Measurements from ENCODE around the gene NAXE. TPM values are rescaled to one million over a fixed set of nuclear protein-coding genes. Genes with fewer than 3 reads are reported as not detected.
"Not testable (repeated sequence)": the region's sequence is repeated elsewhere in the genome, so short reads cannot be mapped to it uniquely, and the experiment has no call there.

NAXE gene
- total RNA-seq, 2 donors from 2014 or later = 56.2 to 74.7 TPM

GRCh38 chr1:156594190-156594589 is 2.6 kb downstream of the NAXE start:
- H3K4me1 Mint-ChIP-seq = peaks cover 11% of the 10 kb centered on the region
- H3K36me3 Mint-ChIP-seq (ENCODE audit: low read depth) = peaks cover 64% of the 10 kb centered on the region
- no peaks in the 10 kb centered on the region for H3K27me3 Mint-ChIP-seq
- no peak overlapping the region for H3K4me3 Mint-ChIP-seq
- peak overlapping the region; percentile 45 for H3K27ac Mint-ChIP-seq
- no peak for ATAC-seq (replicated peaks)
- no peaks in the 10 kb centered on the region for H3K9me3 Mint-ChIP-seq

GRCh38 chr1:156595016-156595415 is 3.4 kb downstream of the NAXE start:
- peaks cover 72% of the 10 kb centered on the region for H3K36me3 Mint-ChIP-seq (ENCODE audit: low read depth)
- peak overlapping the region; percentile 15 for H3K27ac Mint-ChIP-seq
- no peak for ATAC-seq (replicated peaks)

GRCh38 chr1:156596426-156596825 is 4.8 kb downstream of the NAXE start:
- H3K4me1 Mint-ChIP-seq = peaks cover 11% of the 10 kb centered on the region
- peaks cover 86% of the 10 kb centered on the region for H3K36me3 Mint-ChIP-seq (ENCODE audit: low read depth)
- peak overlapping the region; percentile 41 for H3K27ac Mint-ChIP-seq
- no peak overlapping the region for H3K4me3 Mint-ChIP-seq
- H3K9me3 Mint-ChIP-seq = no peaks in the 10 kb centered on the region
- no peaks in the 10 kb centered on the region for H3K27me3 Mint-ChIP-seq
- no peak for ATAC-seq (replicated peaks)

More at GRCh38 chr1:156595016-156595415, 3.4 kb downstream of the NAXE start:
- Mint-ChIP-seq H3K4me3 (no peak overlapping the region), H3K27me3 (no peaks in the 10 kb centered on the region), H3K4me1 (peaks cover 11% of the 10 kb centered on the region), H3K9me3 (no peaks in the 10 kb centered on the region)

GRCh38 chr1:156598125-156598524 is 6.5 kb downstream of the NAXE start:
- no peaks in the 10 kb centered on the region for H3K27me3 Mint-ChIP-seq

GRCh38 chr1:156598731-156599432 is 7.3 kb downstream of the NAXE start:
- H3K4me3 Mint-ChIP-seq = no peak overlapping the region
- peak overlapping the region; percentile 45 for H3K27ac Mint-ChIP-seq
- no peak for ATAC-seq (replicated peaks)
- H3K27me3 Mint-ChIP-seq = no peaks in the 10 kb centered on the region
- H3K9me3 Mint-ChIP-seq = no peaks in the 10 kb centered on the region
- peaks cover 77% of the 10 kb centered on the region for H3K36me3 Mint-ChIP-seq (ENCODE audit: low read depth)
- peaks cover 15% of the 10 kb centered on the region for H3K4me1 Mint-ChIP-seq

More at GRCh38 chr1:156598125-156598524, 6.5 kb downstream of the NAXE start:
- no peak for ATAC-seq (replicated peaks)
- peak overlapping the region; percentile 45 for H3K27ac Mint-ChIP-seq
- H3K9me3 Mint-ChIP-seq = no peaks in the 10 kb centered on the region
- no peak overlapping the region for H3K4me3 Mint-ChIP-seq
- peaks cover 80% of the 10 kb centered on the region for H3K36me3 Mint-ChIP-seq (ENCODE audit: low read depth)
- H3K4me1 Mint-ChIP-seq = peaks cover 15% of the 10 kb centered on the region

GRCh38 chr1:156599811-156600210 is 8.2 kb downstream of the NAXE start:
- ATAC-seq (replicated peaks) = peak; percentile 46
- Mint-ChIP-seq H3K9me3 (no peaks in the 10 kb centered on the region), H3K4me1 (peaks cover 15% of the 10 kb centered on the region)

GRCh38 chr1:156600733-156601121 is 9.2 kb downstream of the NAXE start:
- Mint-ChIP-seq H3K27me3 (no peaks in the 10 kb centered on the region), H3K4me1 (peaks cover 8% of the 10 kb centered on the region), H3K27ac (peak overlapping the region; percentile 90), H3K4me3 (peak overlapping the region; percentile 88), H3K36me3 (ENCODE audit: low read depth) (peaks cover 59% of the 10 kb centered on the region), H3K9me3 (no peaks in the 10 kb centered on the region)
- ATAC-seq (replicated peaks) = peak; percentile 9

More at GRCh38 chr1:156599811-156600210, 8.2 kb downstream of the NAXE start:
- Mint-ChIP-seq H3K36me3 (ENCODE audit: low read depth) (peaks cover 68% of the 10 kb centered on the region), H3K27ac (peak overlapping the region; percentile 90), H3K27me3 (no peaks in the 10 kb centered on the region), H3K4me3 (peak overlapping the region; percentile 88)

- Mint-ChIP-seq H3K4me1 (peaks cover 8% of the 10 kb centered on the region), H3K36me3 (ENCODE audit: low read depth) (peaks cover 53% of the 10 kb centered on the region), H3K4me3 (peak within 1 kb of the TSS; percentile 88), H3K9me3 (no peaks in the 10 kb centered on the region), H3K27me3 (no peaks in the 10 kb centered on the region), H3K27ac (peak within 1 kb of the TSS; percentile 90)
- ATAC-seq (replicated peaks) = peak; percentile 87
Measured at GRCh38 chr1:156601122-156601830, 9.7 kb downstream of the NAXE start, which contains the start of gene GPATCH4. TSS of gene GPATCH4 (minus strand) at chr1:156601479.

GRCh38 chr1:156601892-156602291 is 10.3 kb downstream of the NAXE start:
- H3K4me1 Mint-ChIP-seq = peaks cover 8% of the 10 kb centered on the region
- peak overlapping the region; percentile 90 for H3K27ac Mint-ChIP-seq
- H3K27me3 Mint-ChIP-seq = no peaks in the 10 kb centered on the region
- peaks cover 47% of the 10 kb centered on the region for H3K36me3 Mint-ChIP-seq (ENCODE audit: low read depth)
- ATAC-seq (replicated peaks) = peak; percentile 2
- no peaks in the 10 kb centered on the region for H3K9me3 Mint-ChIP-seq
- peak overlapping the region; percentile 88 for H3K4me3 Mint-ChIP-seq

- Mint-ChIP-seq H3K9me3 (no peaks in the 10 kb centered on the region), H3K27me3 (no peaks in the 10 kb centered on the region), H3K4me3 (peak overlapping the region; percentile 88), H3K36me3 (ENCODE audit: low read depth) (peaks cover 40% of the 10 kb centered on the region), H3K4me1 (peaks cover 8% of the 10 kb centered on the region), H3K27ac (peak overlapping the region; percentile 90)
- ATAC-seq (replicated peaks) = no peak
Measured at GRCh38 chr1:156602557-156602993, 11.0 kb downstream of the NAXE start.

GRCh38 chr1:156607344-156607743 is 15.8 kb downstream of the NAXE start:
- H3K27me3 Mint-ChIP-seq; H3K27ac Mint-ChIP-seq; H3K4me1 Mint-ChIP-seq; ATAC-seq (replicated peaks); H3K36me3 Mint-ChIP-seq (ENCODE audit: low read depth); H3K4me3 Mint-ChIP-seq; H3K9me3 Mint-ChIP-seq: not testable (repeated sequence)

GRCh38 chr1:156608036-156608674 is 16.6 kb downstream of the NAXE start:
- Mint-ChIP-seq H3K4me3 (no peak overlapping the region), H3K36me3 (ENCODE audit: low read depth) (no peaks in the 10 kb centered on the region), H3K4me1 (no peaks in the 10 kb centered on the region), H3K27me3 (peaks cover 7% of the 10 kb centered on the region), H3K9me3 (no peaks in the 10 kb centered on the region), H3K27ac (no peak overlapping the region)
- ATAC-seq (replicated peaks) = peak; percentile 98

- Mint-ChIP-seq H3K27ac (no peak overlapping the region), H3K27me3 (peaks cover 7% of the 10 kb centered on the region), H3K9me3 (no peaks in the 10 kb centered on the region), H3K36me3 (ENCODE audit: low read depth) (no peaks in the 10 kb centered on the region), H3K4me1 (no peaks in the 10 kb centered on the region), H3K4me3 (no peak overlapping the region)
- peak; percentile 74 for ATAC-seq (replicated peaks)
Measured at GRCh38 chr1:156608981-156609380, 17.4 kb downstream of the NAXE start.

GRCh38 chr1:156610072-156610471 is 18.5 kb downstream of the NAXE start:
- not testable (repeated sequence) for H3K27me3 Mint-ChIP-seq; H3K36me3 Mint-ChIP-seq (ENCODE audit: low read depth); H3K4me1 Mint-ChIP-seq; ATAC-seq (replicated peaks); H3K4me3 Mint-ChIP-seq; H3K9me3 Mint-ChIP-seq; H3K27ac Mint-ChIP-seq

Data from activated T-helper 17 cell treated with anti-CD3 and anti-CD28 coated beads, Interleukin-2, amount 50 U/mL, for 72 hours (primary cell).